ENCODE measurements around the gene TMPRSS13.

Gene TMPRSS13

DNA sequence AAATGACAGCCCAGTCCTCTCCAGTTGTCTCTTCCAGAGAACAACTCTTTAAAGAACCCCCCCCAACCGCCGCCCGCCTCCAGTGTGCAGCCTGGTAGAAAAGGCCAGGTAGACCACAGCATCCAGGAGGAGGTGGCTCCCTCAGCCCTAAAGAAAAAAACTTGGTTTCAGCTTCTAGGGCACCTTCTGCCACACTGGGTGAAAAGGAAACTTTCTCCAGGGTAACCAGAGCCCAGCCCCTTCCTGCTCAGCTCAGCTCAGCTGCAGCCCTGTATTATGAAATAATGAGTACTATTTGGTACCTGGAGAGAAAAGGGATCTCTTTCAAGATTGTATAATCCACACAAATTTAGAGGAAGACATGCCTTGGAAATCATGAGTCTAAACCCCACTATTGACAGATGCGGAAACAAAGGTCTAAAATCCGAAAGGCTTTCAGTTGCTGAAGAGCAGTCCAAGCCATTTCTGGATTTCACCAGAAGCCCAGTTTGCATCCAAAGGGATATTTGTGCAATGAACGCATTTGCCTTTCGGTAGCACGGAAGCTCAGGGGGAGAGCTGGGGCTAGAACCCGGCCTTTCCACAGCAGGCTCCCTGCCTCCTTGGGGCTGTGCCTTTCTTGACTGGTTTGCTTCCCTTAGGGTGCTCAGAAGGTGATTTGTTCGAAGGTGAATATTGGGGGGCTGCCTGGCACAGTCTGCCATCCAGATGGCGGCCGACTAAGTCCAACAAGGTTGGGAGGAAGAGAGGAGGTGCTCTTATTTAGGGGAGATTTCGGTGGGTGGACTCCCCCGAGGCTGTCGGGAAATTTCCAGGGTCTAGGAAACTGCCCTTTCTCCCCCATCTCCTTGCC lies 56.0 kb downstream of the TMPRSS13 start:
- Histone ChIP-seq H3K27ac (no peak overlapping the region), H3K9ac (ENCODE audit: insufficient read length) (no peak overlapping the region), H3K36me3 (ENCODE audit: insufficient read depth, low read length) (no peaks in the 10 kb centered on the region), H3K9me3 (ENCODE audit: low read depth, low read length) (no peaks in the 10 kb centered on the region), H3K4me3 (no peak overlapping the region)
- DNase-seq (ENCODE audit: low read depth, low spot score): no peak
- TF ChIP-seq FOXP2 (optimal IDR thresholded peaks at IDR 0.05; ENCODE audit: control extremely low read depth, extremely low read length, insufficient read depth) (no peak), POLR2AphosphoS5 (IDR thresholded peaks at IDR 0.05; ENCODE audit: borderline replicate concordance, low read depth, low read length) (no peak), EZH2 (IDR thresholded peaks at IDR 0.05) (no peak)

DNA sequence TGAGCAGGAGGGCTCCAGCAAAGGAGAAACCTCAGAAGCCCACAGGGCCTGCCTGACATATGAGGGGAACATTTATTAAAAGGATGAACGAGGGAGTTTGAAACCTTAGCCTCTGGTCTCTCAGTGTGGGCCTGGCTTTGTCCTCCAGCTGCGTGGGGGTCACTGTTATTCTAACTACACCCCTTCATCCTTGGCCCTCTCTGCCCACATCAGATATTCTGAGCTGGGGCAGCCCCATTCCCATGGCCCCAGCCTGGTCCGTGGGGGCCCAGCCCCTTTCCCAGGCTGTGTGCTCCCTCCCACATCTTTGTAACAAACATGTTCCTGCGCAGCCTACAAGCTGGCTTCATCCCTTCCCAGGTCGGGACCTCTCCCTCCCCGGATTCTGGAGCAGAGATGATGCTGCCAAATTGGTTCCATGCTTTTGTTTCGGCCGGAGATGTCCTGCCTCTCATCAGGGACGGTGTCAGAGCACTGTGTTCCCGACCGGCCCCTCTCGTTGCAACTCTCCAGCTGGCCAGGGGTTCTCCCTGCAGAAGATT lies 56.7 kb downstream of the TMPRSS13 start:
- Histone ChIP-seq H3K4me3 (no peak overlapping the region), H3K27ac (no peak overlapping the region), H3K9ac (ENCODE audit: insufficient read length) (no peak overlapping the region), H3K9me3 (ENCODE audit: low read depth, low read length) (no peaks in the 10 kb centered on the region), H3K36me3 (ENCODE audit: insufficient read depth, low read length) (no peaks in the 10 kb centered on the region)
- TF ChIP-seq POLR2AphosphoS5 (IDR thresholded peaks at IDR 0.05; ENCODE audit: borderline replicate concordance, low read depth, low read length) (no peak), EZH2 (IDR thresholded peaks at IDR 0.05) (no peak), FOXP2 (optimal IDR thresholded peaks at IDR 0.05; ENCODE audit: control extremely low read depth, extremely low read length, insufficient read depth) (no peak)
- no peak for DNase-seq (ENCODE audit: low read depth, low spot score)

DNA sequence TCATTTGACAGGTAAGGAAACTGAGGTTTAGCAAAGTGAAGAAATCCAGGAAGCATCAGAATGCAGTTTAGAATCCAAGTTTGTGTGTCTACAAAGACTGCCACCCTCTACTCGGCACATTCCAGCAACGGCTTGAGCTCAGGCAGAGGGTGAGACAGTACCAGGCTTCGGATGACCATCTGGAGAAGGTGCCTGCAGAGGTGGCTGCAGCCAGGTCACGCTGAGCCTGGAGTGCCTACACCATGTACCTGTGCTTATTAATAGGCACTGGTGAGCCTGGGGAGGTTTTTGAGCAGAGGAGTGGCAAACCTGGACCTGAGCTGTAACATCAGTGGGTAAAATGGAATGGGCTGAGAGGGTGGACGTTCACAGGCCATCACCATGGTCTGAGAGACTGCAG lies 57.4 kb downstream of the TMPRSS13 start:
- Histone ChIP-seq H3K4me3 (no peak overlapping the region), H3K9me3 (ENCODE audit: low read depth, low read length) (no peaks in the 10 kb centered on the region), H3K9ac (ENCODE audit: insufficient read length) (no peak overlapping the region), H3K36me3 (ENCODE audit: insufficient read depth, low read length) (no peaks in the 10 kb centered on the region), H3K27ac (no peak overlapping the region)
- DNase-seq (ENCODE audit: low read depth, low spot score): no peak
- TF ChIP-seq FOXP2 (optimal IDR thresholded peaks at IDR 0.05; ENCODE audit: control extremely low read depth, extremely low read length, insufficient read depth) (no peak), POLR2AphosphoS5 (IDR thresholded peaks at IDR 0.05; ENCODE audit: borderline replicate concordance, low read depth, low read length) (no peak), EZH2 (IDR thresholded peaks at IDR 0.05) (no peak)

DNA sequence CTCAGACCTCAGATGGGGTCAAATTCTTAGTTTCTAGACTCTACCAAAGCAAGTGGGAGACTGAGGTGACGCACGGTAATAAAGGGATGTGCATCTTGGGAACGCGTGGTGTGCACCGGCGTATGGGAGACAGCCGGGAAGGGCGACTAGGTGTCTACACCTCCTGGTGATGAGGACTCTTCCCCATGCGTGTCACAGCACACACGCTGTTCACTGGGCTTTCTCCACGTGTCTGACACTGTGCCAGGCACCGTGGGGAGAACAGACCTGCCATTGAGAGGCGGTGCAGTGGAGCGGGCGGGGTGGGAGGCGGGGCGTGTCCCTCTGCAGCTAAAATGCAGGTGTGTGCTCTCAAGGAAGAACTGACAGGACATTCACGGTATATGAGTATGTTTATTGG lies 58.0 kb downstream of the TMPRSS13 start:
- TF ChIP-seq POLR2AphosphoS5 (IDR thresholded peaks at IDR 0.05; ENCODE audit: borderline replicate concordance, low read depth, low read length) (no peak), FOXP2 (optimal IDR thresholded peaks at IDR 0.05; ENCODE audit: control extremely low read depth, extremely low read length, insufficient read depth) (no peak), EZH2 (IDR thresholded peaks at IDR 0.05) (no peak)
- no peak overlapping the region for H3K27ac ChIP-seq
- H3K36me3 ChIP-seq (ENCODE audit: insufficient read depth, low read length): no peaks in the 10 kb centered on the region
- no peak for DNase-seq (ENCODE audit: low read depth, low spot score)
- H3K9ac ChIP-seq (ENCODE audit: insufficient read length): no peak overlapping the region
- no peak overlapping the region for H3K4me3 ChIP-seq
- H3K9me3 ChIP-seq (ENCODE audit: low read depth, low read length): no peaks in the 10 kb centered on the region

DNA sequence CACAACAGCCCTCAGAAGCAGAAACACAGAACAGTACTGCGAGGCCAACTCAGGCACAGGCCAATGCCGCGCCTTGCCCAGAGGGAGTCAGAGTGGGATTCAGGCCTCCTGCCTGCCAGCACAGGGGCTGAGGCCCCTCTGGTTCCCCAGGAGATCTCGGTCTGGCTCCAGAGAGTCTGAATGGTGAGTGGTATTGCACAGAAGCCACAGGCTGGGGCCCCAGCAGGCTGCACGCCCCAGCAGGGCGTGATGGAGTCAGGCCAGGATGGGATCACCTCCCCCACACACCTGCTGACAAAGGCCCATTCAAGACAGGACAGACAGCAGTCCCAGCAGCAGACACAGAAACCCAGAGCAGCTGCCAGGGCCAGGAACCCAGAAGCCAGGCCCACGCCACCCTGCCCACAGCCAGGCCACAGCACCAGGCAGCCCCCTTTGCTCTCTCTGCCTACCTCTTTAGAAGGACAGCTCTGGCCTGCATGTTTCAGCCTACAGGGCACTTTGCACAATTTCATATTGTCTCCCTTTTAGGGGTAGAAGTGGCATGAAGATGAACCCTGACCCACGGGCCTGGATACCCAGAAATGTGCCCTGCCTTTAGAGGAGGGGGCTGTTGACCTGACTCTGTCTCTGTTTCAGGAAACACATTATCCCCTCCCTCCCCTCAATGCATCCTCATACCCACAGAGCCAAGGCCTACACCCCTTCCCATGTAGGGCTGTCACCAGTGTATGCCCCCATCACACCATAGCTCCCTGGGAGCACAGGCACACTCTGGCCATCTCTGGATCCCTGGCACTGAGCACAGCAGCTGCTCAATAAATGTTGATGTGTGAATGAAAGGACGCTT lies 58.9 kb downstream of the TMPRSS13 start:
- no peak overlapping the region for H3K4me3 ChIP-seq
- H3K36me3 ChIP-seq (ENCODE audit: insufficient read depth, low read length): no peaks in the 10 kb centered on the region
- H3K9me3 ChIP-seq (ENCODE audit: low read depth, low read length): no peaks in the 10 kb centered on the region
- DNase-seq (ENCODE audit: low read depth, low spot score): no peak
- no peak overlapping the region for H3K9ac ChIP-seq (ENCODE audit: insufficient read length)
- H3K27ac ChIP-seq: no peak overlapping the region
- TF ChIP-seq POLR2AphosphoS5 (IDR thresholded peaks at IDR 0.05; ENCODE audit: borderline replicate concordance, low read depth, low read length): no peak
- no peak for TF ChIP-seq EZH2 (IDR thresholded peaks at IDR 0.05)
- no peak for TF ChIP-seq FOXP2 (optimal IDR thresholded peaks at IDR 0.05; ENCODE audit: control extremely low read depth, extremely low read length, insufficient read depth)

DNA sequence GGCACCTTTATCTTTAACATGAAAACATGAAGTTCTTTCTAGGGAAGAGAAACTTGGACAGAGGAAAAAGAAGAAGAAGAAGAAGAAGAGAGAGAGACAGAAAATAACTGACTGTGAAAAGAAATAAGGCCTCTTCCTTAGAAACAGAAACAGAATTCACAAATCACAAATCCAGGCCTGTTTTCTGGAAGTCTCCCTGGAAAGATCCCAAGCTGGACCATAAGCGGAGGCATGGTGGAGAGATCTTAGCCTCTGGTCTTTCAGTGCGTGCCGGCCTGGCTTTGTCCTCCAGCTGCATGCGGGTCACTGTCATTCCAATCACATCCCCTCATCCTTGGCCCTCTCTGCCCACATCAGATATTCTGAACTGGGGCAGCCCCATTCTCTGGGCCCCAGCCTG lies 59.6 kb downstream of the TMPRSS13 start:
- H3K4me3 ChIP-seq: no peak overlapping the region
- H3K9ac ChIP-seq (ENCODE audit: insufficient read length): no peak overlapping the region
- no peak overlapping the region for H3K27ac ChIP-seq
- no peak for DNase-seq (ENCODE audit: low read depth, low spot score)
- no peaks in the 10 kb centered on the region for H3K36me3 ChIP-seq (ENCODE audit: insufficient read depth, low read length)
- TF ChIP-seq FOXP2 (optimal IDR thresholded peaks at IDR 0.05; ENCODE audit: control extremely low read depth, extremely low read length, insufficient read depth) (no peak), EZH2 (IDR thresholded peaks at IDR 0.05) (no peak), POLR2AphosphoS5 (IDR thresholded peaks at IDR 0.05; ENCODE audit: borderline replicate concordance, low read depth, low read length) (no peak)
- no peaks in the 10 kb centered on the region for H3K9me3 ChIP-seq (ENCODE audit: low read depth, low read length)

DNA sequence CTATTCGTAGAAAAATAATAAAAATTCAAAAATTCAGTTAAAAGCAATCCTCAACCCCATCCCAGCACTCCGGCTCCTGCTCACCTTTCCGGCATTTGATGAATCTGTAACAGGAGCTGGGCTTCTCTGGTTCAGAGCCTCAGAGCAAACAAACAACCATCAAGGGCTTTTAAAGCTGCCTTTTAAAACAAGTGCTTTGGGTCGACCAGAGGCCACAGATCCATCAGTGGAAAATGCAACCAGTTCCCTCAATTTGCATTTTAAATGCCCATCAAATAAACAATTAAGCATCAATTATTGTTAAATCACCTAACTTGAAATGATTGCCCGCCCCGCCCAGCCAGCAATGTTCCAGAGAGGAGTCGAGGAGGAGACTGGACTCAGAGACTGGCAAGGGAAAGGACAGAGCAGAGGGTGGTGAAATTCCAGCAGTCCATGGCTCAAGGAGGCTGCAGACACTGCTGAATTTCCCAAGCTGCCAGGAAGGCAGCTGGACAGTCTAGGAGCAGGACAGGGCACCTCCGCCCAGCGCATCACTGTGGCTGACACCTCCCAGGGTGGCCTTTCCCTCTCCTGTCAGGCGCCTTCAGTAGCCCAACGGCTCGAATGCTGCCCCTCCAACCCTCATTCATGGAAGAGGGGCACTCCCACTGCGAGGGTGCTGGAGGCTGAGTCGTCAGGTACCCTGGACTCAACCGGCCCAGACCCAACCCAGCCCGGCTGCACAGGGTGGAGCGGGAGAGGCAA lies 60.2 kb downstream of the TMPRSS13 start:
- Histone ChIP-seq H3K9ac (ENCODE audit: insufficient read length) (no peak overlapping the region), H3K27ac (no peak overlapping the region), H3K4me3 (no peak overlapping the region), H3K9me3 (ENCODE audit: low read depth, low read length) (no peaks in the 10 kb centered on the region), H3K36me3 (ENCODE audit: insufficient read depth, low read length) (no peaks in the 10 kb centered on the region)
- TF ChIP-seq POLR2AphosphoS5 (IDR thresholded peaks at IDR 0.05; ENCODE audit: borderline replicate concordance, low read depth, low read length) (no peak), EZH2 (IDR thresholded peaks at IDR 0.05) (no peak), FOXP2 (optimal IDR thresholded peaks at IDR 0.05; ENCODE audit: control extremely low read depth, extremely low read length, insufficient read depth) (no peak)
- no peak for DNase-seq (ENCODE audit: low read depth, low spot score)
